HG03342 (cell line): ENCODE data around the gene C17orf114.

Experiments used
- ATAC-seq: cut with Tn5 transposase; IDR thresholded peaks from one replicate; pipeline ENCODE4 v1.9.1; 2021; ENCODE audit warnings: mild to moderate bottlenecking, moderate library complexity; ENCODE audit not compliant: unreplicated experiment

Gene C17orf114

DNA sequence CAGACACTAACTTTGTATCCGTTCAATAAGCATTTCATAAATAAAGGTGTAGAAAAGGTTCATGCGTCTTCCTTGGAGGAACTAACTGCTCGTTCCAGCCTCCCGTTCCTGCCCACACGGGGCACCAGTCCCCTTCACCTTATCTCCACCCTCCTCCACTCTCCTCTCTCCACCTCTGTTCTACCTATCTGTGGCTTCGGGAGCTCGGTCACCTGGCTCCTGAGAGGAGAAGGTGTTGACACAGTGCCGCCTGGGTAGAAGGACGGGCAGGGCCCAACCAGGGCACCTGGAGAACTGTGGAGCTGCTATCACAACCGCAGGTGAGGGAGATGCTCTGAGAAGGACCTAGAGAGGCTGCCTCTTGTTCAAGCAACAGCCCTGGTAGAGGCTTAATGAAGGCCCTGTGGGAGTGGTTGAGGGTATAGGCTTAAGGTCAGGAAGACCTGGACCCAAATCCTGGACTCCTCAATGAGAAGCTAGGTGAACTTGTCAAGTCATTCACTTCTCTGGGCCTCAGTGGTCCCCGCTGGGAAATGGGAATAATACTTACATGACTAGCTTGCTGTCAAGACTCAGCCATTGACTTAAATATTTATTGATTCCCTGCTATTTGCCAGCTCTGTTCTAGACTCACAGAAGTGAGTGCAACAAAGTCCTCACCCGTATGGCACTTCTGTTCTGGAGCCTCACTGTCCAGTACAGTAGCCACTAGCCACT is 21.4 kb upstream of the C17orf114 start:
- ATAC-seq: no peak

DNA sequence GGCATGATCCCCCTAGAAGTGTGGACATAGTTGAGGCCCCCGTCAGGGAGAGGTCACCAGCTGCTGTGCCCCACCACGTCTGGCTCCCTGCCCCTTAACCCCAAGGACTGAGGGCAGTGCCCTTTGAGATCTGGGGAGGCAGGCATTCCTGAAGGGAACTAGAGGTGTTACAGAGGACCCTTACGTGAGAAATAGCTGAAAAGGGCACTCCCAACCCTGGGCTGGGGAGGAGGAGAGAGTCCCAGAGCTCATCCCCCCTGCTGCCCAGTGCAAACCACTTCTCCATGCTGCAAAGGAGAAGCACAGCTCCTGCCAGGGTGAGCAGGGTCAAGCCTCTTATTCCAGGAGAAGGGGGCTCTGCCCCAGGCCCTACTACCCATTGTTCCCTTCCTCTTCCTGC is 20.7 kb upstream of the C17orf114 start:
- ATAC-seq: no peak

DNA sequence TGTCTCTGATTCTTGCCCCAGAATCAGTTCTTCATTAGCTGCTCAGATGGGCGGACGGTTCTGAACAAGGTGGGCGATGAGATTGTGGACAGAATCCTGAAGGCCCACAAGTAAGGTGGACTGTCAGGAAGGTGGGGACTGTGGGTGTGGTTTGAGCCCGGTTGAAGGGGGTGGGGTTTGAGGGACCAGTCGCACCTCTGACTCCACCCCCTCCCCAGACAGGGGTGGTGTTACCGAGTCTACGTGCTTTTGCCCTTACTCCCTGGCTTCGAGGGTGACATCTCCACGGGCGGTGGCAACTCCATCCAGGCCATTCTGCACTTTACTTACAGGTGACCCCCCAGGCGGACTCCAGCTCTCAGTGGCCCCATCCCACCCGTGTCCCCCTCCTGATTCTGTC is 16.1 kb upstream of the C17orf114 start:
- no peak for ATAC-seq

- ATAC-seq: no peak
Observed at GRCh38 chr17:4816826-4817225, 14.7 kb upstream of the C17orf114 start.

GRCh38 chr17:4815043-4815675 is 13.0 kb upstream of the C17orf114 start:
- ATAC-seq: no peak

GRCh38 chr17:4812690-4813089 is 10.6 kb upstream of the C17orf114 start:
- ATAC-seq: no peak

GRCh38 chr17:4811471-4811870 is 9.3 kb upstream of the C17orf114 start:
- ATAC-seq: no peak

DNA sequence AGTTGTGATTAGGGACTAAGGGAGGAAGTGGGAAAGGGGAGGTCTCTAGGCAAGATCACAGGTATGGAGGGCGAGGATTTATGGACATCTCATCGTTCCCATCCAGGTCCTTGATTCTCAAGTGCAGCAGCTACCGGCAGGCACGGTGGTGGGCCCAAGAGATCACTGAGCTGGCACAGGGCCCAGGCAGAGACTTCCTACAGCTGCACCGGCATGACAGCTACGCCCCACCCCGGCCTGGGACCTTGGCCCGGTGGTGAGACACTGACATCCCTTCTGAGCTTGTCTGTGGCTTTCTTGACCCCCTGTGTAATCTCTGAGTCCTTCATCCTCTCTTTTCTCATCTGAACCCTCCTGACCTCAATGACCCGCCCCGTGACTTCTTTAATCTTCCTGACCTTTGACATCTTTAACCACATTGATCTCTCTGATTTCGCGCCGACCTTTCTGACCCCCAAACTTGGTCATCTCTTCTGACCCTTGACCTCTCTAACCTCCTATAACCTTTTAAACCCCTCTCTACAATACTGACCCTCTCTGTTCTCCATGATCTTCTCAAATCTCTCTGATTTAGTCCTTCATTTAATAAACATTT is 8.7 kb upstream of the C17orf114 start:
- no peak for ATAC-seq

DNA sequence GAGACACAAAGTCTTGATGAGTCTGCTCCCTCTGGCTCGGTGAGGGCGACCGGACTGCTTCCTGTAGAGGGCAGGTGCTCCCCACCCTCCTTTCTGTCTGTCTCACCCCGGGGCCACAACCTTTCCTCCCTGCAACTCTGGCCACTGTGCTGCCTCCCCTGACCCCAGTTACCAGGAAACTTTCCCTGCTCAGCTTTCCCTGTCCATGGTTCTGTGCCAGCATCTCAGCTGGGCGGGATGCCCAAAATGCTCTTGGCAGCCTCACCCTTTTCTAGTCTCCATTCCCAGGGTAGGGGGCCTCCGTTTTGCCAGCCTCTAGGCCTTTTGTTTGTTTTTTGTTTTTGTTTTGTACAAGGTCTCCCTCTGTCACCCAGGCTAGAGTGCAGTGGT is 6.2 kb upstream of the C17orf114 start:
- ATAC-seq: no peak

DNA sequence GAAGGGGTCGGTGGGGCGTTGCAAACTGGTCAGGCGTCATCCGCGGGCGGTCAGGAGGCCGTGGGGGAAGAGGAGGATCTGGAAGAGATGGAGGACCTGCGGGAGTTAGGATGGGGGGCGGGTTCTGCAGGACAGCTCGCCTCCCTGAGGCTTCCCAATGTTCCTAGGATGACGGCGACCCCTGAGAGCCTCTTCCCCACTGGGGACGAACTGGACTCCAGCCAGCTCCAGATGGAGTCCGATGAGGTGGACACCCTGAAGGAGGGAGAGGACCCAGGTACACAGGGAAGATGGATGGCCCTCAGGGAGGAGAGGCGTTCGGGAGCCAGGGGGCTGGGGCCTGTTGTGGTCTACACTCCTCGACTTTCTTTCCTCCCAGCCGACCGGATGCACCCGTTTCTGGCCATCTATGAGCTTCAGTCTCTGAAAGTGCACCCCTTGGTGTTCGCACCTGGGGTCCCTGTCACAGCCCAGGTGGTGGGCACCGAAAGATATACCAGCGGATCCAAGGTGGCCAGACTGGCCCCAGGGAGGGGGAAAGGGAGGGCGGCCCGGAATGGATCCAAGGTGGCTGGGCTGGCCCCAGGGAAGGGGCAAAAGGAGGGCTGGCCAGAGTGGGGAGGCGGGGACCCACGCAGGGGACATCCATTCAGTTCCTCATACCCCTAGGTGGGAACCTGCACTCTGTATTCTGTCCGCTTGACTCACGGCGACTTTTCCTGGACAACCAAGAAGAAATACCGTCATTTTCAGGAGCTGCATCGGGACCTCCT is 5.7 kb upstream of the C17orf114 start:
- ATAC-seq: no peak

GRCh38 chr17:4806777-4807604 is 4.9 kb upstream of the C17orf114 start, which contains the start of gene PLD2:
Gene PLD2 (plus strand): TSS chr17:4807152. CDS start chr17:4807773, 621 bp downstream.
- ATAC-seq: peak; percentile 88

DNA sequence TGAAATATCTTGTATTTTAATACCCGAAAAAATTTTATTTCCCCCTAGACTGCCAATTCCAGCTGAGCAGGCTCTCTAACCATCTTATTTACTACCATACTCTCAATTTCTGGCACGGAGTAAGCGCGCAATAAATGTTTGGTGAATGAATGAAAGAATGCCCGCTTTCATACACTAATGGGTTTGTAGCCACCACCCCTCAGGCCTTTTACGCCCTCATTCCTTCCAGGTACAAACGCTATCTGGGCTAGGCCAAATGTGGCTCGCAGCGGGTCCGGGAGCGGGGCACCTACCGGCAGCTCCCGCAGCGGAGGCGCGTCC is 4.3 kb upstream of the C17orf114 start:
- ATAC-seq: no peak

DNA sequence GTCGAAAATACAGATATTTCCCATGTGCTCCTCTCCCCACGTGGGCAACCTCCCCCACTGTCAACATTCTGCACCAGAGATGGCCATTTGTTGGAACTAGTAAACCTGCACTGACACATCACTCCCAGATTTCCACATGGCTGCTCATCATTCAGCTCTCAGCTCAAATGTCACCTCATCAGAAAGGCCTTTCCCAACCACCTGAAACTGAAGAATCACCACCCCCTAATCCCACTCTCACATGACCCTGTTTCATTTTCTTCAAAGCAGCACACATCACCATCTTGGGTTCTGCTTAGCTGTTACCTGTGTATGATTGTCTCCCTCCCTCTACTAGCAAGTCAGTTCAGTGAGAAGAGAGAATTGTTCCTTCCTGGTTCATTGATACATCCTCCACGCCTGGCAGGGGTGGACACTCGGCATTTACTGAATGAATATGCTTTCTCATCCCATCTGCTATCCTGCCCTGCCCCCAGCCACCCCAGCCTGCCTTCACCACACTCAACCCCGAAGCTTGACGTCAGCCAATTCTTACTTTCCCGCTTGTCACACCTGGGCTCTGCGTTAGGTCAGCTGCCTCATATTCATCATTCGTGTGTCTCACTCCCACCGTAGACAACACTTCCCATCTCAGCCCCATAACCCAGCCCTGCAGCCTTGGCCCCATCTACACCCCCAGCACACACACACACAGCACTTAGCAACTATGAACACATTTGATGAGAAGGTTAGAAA is 1.5 kb downstream of the C17orf114 start:
- no peak for ATAC-seq

DNA sequence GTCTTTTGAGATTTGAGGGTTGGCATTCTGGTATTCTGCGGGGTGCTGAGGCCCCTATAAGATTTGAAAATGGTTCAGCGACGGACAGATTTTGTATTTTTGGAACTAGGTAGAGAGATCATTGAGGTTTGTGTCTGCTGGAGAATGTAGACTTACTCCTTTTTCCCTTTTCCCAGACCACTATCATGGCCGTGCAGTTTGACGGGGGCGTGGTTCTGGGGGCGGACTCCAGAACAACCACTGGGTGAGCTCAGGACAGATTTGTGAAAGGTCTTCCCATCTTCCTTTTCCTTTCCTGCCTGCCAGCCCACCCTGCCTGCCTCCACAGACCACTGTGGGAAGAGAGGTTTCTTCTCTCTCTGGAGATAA is 5.6 kb downstream of the C17orf114 start:
- no peak for ATAC-seq

DNA sequence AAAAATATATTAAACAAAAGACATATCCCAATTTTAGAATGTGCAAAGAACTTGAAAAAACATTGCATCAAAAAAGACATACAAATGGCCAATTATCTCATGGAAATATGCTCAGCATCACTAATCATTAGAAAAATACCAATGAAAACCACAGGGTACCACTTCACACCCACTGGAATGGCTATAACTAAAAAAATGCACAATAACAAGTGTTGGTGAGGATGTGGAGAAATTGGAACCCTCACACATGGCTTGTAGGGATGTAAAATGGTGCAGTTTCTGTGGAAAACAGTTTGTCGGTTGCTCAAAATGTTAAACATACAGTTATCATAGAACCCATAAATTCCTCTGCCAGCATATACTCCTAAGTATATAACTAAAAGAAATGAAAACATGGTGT is 7.0 kb downstream of the C17orf114 start:
- no peak for ATAC-seq

GRCh38 chr17:4790705-4791088 is 11.4 kb downstream of the C17orf114 start:
- no peak for ATAC-seq

DNA sequence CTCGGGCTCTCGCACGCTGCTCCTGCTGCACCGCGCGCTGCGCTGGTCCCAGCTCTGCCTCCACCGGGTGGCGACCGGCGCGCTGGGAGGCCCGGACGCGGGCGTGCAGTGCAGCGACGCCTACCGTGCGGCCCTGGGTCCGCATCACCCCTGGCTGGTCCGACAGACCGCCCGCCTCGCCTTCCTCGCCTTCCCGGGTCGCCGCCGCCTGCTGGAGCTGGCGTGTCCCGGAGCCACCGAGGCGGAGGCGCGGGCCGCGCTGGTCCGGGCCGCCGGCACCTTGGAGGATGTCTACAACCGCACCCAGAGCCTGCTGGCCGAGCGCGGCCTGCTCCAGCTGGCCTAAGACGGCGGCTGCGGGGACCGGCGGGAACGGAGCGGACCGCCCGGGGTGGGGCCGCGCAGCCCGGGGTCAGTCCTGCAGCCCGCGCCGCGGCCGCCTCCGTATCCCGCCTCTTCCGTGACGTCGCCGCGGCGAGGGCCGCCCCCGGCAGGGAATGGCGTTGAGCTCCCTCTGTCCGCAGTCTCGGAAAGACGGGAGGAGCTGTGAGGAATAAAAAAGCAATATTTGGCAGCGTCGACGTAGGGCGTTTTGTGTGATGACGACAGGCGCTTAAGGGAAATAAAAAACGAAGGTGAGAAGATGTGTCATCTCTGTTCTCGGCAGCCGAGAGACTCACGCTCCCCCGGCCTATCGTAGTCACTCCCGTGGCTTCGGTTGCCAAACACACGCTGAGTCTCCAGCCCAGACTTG is 12.0 kb downstream of the C17orf114 start:
- peak; percentile 83 for ATAC-seq

DNA sequence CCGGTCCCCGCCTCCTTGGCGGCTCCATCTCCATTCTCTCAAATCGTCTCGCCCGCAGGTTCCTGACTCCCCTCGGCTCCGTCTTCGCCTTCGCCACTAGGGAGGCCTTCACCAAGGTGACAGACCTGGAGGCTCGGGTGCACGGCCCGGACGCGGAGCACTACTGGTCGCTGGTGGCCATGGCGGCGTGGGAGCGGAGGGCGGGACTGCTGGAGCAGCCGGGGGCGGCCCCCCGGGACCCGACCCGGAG is 12.5 kb downstream of the C17orf114 start:
- no peak for ATAC-seq

GRCh38 chr17:4788807-4789700 is 13.1 kb downstream of the C17orf114 start, which contains the start of gene GLTPD2:
Gene GLTPD2 (plus strand): TSS chr17:4788964. CDS start chr17:4789012, 48 bp downstream.
- ATAC-seq: no peak
